Astrocyte of the hippocampus (primary cell): ENCODE measurements around the gene FAM216B.
"Not testable (repeated sequence)": the region's sequence is repeated elsewhere in the genome, so short reads cannot be mapped to it uniquely, and the experiment has no call there.

Source experiments
- DNase-seq: peaks from one replicate; pipeline ENCODE4 v3.0.0; 2011; ENCODE audit warnings: low read depth, low spot score

The FAM216B gene

DNA sequence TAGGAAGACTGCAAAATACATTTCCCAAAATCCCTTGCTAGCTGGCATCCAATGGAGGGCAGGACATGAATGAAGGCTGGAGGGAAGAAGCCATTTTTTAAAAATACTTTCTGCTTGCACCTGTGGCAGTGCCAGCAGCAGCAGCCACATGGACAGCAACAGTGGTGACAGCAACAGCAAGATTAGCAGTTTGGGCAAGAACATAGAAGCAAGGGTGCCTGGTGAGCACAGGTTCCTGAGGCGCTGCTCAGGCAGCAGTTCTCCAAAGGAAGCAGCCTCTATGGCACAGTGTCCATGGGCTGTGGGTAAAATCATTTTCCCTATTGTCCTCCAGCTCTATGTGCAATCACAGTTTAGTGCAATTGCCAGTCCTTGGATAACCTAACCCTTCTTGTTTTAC, 1.3 kb upstream of the FAM216B start:
- no peak for DNase-seq

- DNase-seq = no peak
Measured at GRCh38 chr13:42786715-42787114, 5.3 kb downstream of the FAM216B start.

GRCh38 chr13:42788601-42789000, 7.2 kb downstream of the FAM216B start:
- DNase-seq = no peak

- no peak for DNase-seq
Measured at GRCh38 chr13:42792154-42792553, 10.8 kb downstream of the FAM216B start.

- peak; percentile 57 for DNase-seq
Measured at GRCh38 chr13:42794577-42795275, 13.3 kb downstream of the FAM216B start.

DNA sequence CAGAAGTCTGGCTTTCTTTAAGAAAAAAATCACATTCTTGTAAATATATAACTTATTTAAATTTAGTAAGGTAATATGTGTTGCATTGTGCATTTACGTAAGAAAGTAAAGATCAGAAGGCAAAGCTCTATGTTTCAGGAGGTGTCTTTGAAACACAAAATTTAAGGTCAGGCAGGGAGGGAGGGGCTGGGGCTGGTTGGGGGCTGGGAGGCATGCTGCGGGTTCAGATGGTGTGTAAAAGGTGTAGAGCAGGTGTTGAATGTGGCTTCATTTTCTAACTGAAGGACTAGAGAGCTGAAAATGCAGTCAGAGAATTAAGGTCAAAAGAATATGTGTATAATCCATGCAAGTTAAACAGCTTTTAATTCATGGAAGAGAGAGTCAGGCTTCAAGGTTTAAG, 14.3 kb downstream of the FAM216B start:
- no peak for DNase-seq

DNA sequence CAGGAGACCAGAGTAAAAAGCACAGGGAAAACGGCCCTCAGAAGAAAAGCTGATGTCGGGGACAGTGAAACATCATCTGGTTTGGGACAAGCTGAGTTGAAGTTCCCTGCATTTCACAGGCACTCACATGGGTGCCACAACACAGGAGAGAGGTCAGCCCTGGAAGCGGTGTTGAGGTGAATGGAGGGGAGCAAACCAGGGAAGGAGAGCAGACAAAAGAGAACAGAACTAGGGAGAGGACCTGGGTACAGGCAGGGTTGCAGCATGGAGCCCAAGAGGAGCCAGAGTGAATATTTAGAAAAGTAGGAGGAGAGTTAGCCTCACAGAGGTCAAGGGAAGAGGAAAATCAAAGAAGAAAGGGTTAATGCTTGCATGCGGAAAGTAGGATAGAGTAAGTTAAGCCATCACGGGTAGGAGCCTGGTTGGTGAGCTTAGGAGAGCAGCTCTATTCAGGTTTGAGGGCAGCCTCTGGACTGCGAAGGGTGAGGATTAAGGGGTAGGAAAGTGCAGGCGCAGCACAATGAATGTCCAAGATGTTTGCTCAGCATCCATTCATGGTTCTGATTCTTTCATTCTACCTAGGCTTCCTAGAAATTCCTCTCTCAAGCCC, 15.5 kb downstream of the FAM216B start:
- no peak for DNase-seq

- DNase-seq = no peak
Measured at GRCh38 chr13:42798118-42798517, 16.7 kb downstream of the FAM216B start.

GRCh38 chr13:42800109-42800643, 18.8 kb downstream of the FAM216B start:
- no peak for DNase-seq

DNA sequence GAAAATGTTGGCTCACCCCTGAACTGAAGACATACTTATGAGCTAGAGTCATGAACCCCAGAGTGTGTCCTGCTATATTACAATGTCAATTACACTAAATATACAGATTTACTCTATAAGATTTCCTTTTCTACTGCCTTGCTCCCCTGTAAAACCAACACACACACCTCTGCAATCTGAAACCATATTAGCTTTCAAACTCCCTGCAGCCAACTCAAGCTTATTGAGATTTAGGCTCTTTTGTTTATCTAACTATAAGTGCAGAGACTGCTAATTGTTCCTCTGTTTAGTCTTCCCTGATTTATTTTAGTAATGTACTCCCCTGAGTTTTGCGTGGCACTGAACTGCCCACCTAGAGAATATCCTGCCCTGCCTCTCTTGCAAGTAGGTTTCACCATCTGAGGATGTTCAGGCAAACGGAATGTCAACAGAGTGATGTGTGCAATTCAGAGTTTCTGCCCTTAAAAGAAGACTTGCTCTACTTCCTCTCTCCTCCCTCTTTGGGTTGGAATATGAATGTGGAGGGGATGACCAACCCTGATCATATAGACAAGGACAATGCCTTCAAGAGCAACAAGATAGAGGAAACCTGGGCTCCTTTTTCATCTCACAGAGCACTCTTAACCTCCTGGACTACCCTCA, 22.3 kb downstream of the FAM216B start:
- DNase-seq = no peak

DNA sequence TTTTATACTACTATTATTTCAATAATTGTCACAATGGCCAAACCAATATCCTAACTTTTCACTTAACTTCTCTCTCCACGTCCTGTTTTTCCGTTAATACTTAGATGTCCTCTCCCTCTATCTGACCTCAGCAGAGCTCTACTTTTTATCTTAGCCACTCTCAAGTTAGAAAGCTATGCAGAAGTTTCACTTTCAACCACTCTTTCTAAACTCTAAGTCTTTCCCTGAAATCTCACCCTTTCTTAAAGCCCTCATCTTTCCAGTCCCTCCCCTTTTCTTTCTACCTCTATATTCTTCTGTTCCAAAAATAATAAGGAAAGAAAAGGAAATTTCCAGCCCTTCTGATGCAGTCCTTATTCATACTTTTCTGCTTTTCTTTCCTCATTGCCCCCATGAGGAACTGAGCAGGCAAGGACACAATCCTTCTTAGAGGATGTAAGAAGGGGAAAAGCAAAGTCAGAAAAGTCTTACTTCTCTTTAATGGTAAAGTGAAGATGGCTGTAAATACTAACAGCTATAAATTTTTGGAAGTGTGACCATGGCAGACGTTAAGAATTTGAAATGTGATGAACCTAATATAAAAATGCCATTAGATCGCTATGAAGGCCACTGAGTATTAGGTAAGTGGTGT, 23.0 kb downstream of the FAM216B start:
- no peak for DNase-seq

GRCh38 chr13:42807241-42807640, 25.9 kb downstream of the FAM216B start:
- DNase-seq = no peak

- peak; percentile 11 for DNase-seq
Measured at GRCh38 chr13:42807866-42808265, 26.5 kb downstream of the FAM216B start.

GRCh38 chr13:42808341-42808940, 27.1 kb downstream of the FAM216B start:
- no peak for DNase-seq

DNA sequence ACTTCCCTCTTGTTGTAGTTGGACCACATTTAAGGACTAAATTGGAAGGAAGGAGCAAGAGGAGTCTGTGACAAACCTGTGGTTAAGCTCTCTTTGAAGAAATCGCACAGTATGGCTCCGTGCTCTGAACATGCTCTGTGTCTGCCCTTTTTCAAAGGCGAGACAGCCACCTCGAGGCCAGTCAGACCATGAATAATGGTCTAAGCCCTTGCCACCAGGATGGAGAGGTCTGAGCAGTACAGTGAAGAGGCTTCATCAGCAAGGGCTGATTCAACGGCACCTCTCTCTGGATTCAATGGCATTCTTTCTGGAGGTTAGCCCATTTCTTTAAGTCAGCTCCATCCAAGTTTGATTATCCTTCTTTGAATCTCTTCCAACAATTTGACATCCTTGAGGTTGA, 30.9 kb downstream of the FAM216B start:
- peak; percentile 35 for DNase-seq

- peak; percentile 34 for DNase-seq
Measured at GRCh38 chr13:42814868-42815267, 33.5 kb downstream of the FAM216B start.

- DNase-seq = no peak
Measured at GRCh38 chr13:42815681-42816080, 34.3 kb downstream of the FAM216B start.

DNA sequence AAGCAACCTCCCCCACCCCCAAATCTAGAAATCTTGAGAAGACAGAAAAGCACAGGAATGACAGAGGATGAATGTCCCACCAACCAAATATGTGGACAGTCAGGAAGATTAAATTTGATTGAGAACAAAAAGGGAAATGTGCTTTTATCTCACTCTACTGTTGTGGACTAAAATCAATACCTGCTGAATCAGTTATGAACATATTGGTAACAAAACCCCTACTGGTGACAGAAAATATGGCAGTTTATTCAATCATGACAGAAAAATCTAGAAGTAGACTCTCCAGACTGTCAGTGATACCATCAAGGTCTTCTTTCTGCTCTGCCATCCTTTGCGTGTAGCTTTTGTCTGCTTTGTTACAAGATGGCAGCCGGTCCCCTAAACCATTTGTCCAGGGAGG, 35.2 kb downstream of the FAM216B start:
- no peak for DNase-seq

DNA sequence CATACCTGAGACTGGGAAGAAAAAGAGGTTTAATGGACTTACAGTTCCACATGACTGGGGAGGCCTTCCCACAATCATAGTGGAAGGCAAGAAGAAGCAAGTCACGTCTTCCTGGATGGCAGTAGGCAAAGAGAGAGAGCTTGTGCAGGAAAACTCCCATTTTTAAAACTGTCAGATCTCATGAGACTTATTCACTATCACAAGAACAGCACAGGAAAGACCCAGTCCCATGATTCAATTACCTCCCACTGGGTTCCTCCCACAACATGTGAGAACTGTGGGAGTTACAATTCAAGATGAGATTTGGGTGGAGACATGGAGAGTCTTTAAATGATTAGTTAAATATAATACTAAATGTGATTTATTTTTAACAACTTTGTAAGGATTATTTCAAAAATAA, 38.3 kb downstream of the FAM216B start:
- DNase-seq = not testable (repeated sequence)

- no peak for DNase-seq
Measured at GRCh38 chr13:42820451-42820850, 39.1 kb downstream of the FAM216B start.

DNA sequence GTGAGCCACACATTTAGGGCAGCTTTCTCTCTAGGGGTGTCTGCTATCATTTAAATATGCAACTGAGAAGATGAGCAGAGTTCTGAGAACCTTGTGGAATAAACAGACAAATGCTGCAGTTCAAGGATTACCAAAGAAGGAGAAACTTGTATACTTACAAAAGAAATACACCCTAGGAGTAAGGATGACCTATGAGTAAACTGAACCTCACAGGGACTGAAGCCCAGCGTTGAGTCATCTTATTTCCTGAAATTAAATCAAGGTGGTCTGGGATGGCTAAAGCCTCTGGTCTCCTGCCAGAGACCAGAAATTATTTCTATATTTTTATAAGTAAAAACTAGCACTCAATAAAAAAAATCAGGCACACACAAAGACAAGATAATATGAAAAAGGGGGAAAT, 40.1 kb downstream of the FAM216B start:
- DNase-seq = peak; percentile 23
